ENCODE measurements around the gene KIAA1210. TPM values are rescaled to one million over a fixed set of nuclear protein-coding genes. Genes with fewer than 3 reads are reported as not detected.

Gene KIAA1210
- polyA plus RNA-seq, 3 donors: not detected

GRCh38 chrX:119105826-119106225, 21.8 kb downstream of the KIAA1210 start:
- H2AFZ ChIP-seq (ENCODE audit: insufficient read depth, low read depth, low read length, poor library complexity, severe bottlenecking): no peak overlapping the region
- no peaks in the 10 kb centered on the region for H4K20me1 ChIP-seq (ENCODE audit: insufficient read depth, low read length)
- no peak overlapping the region for H3K27ac ChIP-seq (ENCODE audit: low read depth in 1 of 2, low read length in 2 of 2)
- H3K4me3 ChIP-seq (replicated peaks in 1 of 3; ENCODE audit: low read depth in 2 of 3, low read length in 3 of 3): no peak overlapping the region
- H3K27ac Mint-ChIP-seq: no peak overlapping the region
- H3K9me3 ChIP-seq (replicated peaks in 1 of 2; ENCODE audit: control insufficient read depth in 1 of 2, insufficient read depth in 1 of 2, low read length in 2 of 2): no peaks in the 10 kb centered on the region
- H3K4me3 Mint-ChIP-seq: no peak overlapping the region
- no peaks in the 10 kb centered on the region for H3K27me3 Mint-ChIP-seq (ENCODE audit: low read depth in 3 of 3)
- H3K36me3 ChIP-seq (replicated peaks in 1 of 2; ENCODE audit: control insufficient read depth in 1 of 2, insufficient read depth in 2 of 2, low read length in 2 of 2): no peaks in the 10 kb centered on the region
- no peaks in the 10 kb centered on the region for H3K9me3 Mint-ChIP-seq
- no peak for DNase-seq
- no peak overlapping the region for H3K4me2 ChIP-seq (replicated peaks; ENCODE audit: extremely low read depth, low read length, poor library complexity, severe bottlenecking)
- H3K4me1 Mint-ChIP-seq: no peaks in the 10 kb centered on the region
- intact Hi-C loops (cut with micrococcal nuclease): no loop called here
- no peak overlapping the region for H3K9ac ChIP-seq (ENCODE audit: insufficient read depth, low read length, poor library complexity, severe bottlenecking)
- TF ChIP-seq, protein P1, sequence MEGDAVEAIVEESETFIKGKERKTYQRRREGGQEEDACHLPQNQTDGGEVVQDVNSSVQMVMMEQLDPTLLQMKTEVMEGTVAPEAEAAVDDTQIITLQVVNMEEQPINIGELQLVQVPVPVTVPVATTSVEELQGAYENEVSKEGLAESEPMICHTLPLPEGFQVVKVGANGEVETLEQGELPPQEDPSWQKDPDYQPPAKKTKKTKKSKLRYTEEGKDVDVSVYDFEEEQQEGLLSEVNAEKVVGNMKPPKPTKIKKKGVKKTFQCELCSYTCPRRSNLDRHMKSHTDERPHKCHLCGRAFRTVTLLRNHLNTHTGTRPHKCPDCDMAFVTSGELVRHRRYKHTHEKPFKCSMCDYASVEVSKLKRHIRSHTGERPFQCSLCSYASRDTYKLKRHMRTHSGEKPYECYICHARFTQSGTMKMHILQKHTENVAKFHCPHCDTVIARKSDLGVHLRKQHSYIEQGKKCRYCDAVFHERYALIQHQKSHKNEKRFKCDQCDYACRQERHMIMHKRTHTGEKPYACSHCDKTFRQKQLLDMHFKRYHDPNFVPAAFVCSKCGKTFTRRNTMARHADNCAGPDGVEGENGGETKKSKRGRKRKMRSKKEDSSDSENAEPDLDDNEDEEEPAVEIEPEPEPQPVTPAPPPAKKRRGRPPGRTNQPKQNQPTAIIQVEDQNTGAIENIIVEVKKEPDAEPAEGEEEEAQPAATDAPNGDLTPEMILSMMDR (IDR thresholded peaks at IDR 0.05): no peak
- H3K27me3 ChIP-seq (ENCODE audit: control insufficient read depth in 2 of 2, insufficient read depth in 2 of 2, low read length in 2 of 2): no peaks in the 10 kb centered on the region
- H3K79me2 ChIP-seq (ENCODE audit: insufficient read depth, low read length): no peaks in the 10 kb centered on the region
- H3K36me3 Mint-ChIP-seq: no peaks in the 10 kb centered on the region
- no peaks in the 10 kb centered on the region for H3K4me1 ChIP-seq (ENCODE audit: control insufficient read depth in 1 of 2, insufficient read depth in 2 of 2, low read length in 2 of 2)

DNA sequence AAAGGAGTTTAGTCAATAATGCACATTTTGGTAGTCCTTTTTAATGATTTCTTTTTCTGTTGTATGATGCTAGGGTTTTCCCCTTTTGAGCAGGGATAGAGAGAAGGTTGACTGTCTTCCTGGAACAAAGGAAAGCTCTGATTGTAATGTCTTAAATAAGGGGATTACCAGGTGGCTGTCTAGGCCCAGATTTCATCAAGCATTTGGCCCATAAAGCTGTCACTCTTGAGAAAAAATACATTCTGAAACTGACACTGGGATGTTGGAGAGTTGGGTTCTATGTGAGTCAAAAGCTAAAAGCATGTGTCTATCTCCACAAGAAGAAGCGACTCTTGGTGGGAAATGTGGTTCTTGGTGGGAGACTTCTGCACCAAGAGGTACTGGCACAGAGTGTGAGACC, 26.4 kb downstream of the KIAA1210 start:
- peaks cover 0 to 3% (median 0%) of the 10 kb centered on the region in 7 donors for H3K9me3 Mint-ChIP-seq
- H4K20me1 ChIP-seq (ENCODE audit: insufficient read depth, low read length): no peaks in the 10 kb centered on the region
- DNase-seq: no peak
- TF ChIP-seq, protein P1 (IDR thresholded peaks at IDR 0.05): no peak
- no peak overlapping the region for H3K4me2 ChIP-seq (replicated peaks; ENCODE audit: extremely low read depth, low read length, poor library complexity, severe bottlenecking)
- no peak overlapping the region for H3K9ac ChIP-seq (ENCODE audit: insufficient read depth, low read length, poor library complexity, severe bottlenecking)
- no peak overlapping the region for H3K27ac Mint-ChIP-seq
- no peak overlapping the region for H3K27ac ChIP-seq (ENCODE audit: low read depth in 1 of 2, low read length in 2 of 2)
- H3K4me1 Mint-ChIP-seq: peaks cover 3% of the 10 kb centered on the region
- no peaks in the 10 kb centered on the region for H3K9me3 ChIP-seq (replicated peaks in 1 of 2; ENCODE audit: control insufficient read depth in 1 of 2, insufficient read depth in 1 of 2, low read length in 2 of 2)
- H3K4me3 Mint-ChIP-seq: no peak overlapping the region
- H3K36me3 Mint-ChIP-seq: no peaks in the 10 kb centered on the region
- H3K27me3 Mint-ChIP-seq (ENCODE audit: low read depth in 3 of 3): peaks cover 0 to 3% (median 0%) of the 10 kb centered on the region in 3 donors
- H3K27me3 ChIP-seq (ENCODE audit: control insufficient read depth in 2 of 2, insufficient read depth in 2 of 2, low read length in 2 of 2): no peaks in the 10 kb centered on the region
- intact Hi-C loops (cut with micrococcal nuclease): no loop called here
- no peaks in the 10 kb centered on the region for H3K79me2 ChIP-seq (ENCODE audit: insufficient read depth, low read length)
- no peaks in the 10 kb centered on the region for H3K36me3 ChIP-seq (replicated peaks in 1 of 2; ENCODE audit: control insufficient read depth in 1 of 2, insufficient read depth in 2 of 2, low read length in 2 of 2)
- no peaks in the 10 kb centered on the region for H3K4me1 ChIP-seq (ENCODE audit: control insufficient read depth in 1 of 2, insufficient read depth in 2 of 2, low read length in 2 of 2)
- H2AFZ ChIP-seq (ENCODE audit: insufficient read depth, low read depth, low read length, poor library complexity, severe bottlenecking): no peak overlapping the region
- H3K4me3 ChIP-seq (replicated peaks in 1 of 3; ENCODE audit: low read depth in 2 of 3, low read length in 3 of 3): no peak overlapping the region
- WGBS (ENCODE audit: insufficient coverage): no CpG with 5 or more reads among the region's 1 CpG

Data from CD14-positive monocyte (primary cell).